ENCODE measurements around the gene GTF3C5.
"Not testable (repeated sequence)": the region's sequence is repeated elsewhere in the genome, so short reads cannot be mapped to it uniquely, and the experiment has no call there.

- not testable (repeated sequence) for TF ChIP-seq CTCF (conservative IDR thresholded peaks at IDR 0.05 in 1 of 2, IDR thresholded peaks at IDR 0.05 in 1 of 2; ENCODE audit: low read depth in 1 of 2, low read length in 2 of 2); EZH2 (IDR thresholded peaks at IDR 0.05; ENCODE audit: low read length, missing control alignments)
Measured at GRCh38 chr9:132989998-132990557, 40.7 kb upstream of the GTF3C5 start.
